Stimulated activated naive CD8-positive, alpha-beta T cell treated with anti-CD3 and anti-CD28 coated beads, Interleukin-15, amount 100 ng/mL, for 72 hours (primary cell): ENCODE results near the gene PLEKHA6.

Source experiments
- ATAC-seq: fragments of 150-1000 bp; cut with Tn5 transposase; 2 replicates; pipeline ENCODE4 v1.10.0; 2021; ENCODE audit warnings: mild to moderate bottlenecking, moderate library complexity
- DNase-seq, 2 donors: peaks; one replicate each; pipeline ENCODE4 v3.0.0; 2021 to 2022
- H3K27ac Mint-ChIP-seq, 2 donors: one replicate each; pipeline ENCODE4 v1.8.0; 2022; ENCODE audit warnings: mild to moderate bottlenecking in 2 of 2, mixed read lengths in 2 of 2, moderate library complexity in 2 of 2
- H3K27me3 Mint-ChIP-seq: one replicate; pipeline ENCODE4 v1.8.0; 2022; ENCODE audit warnings: mixed read lengths
- H3K4me1 Mint-ChIP-seq: one replicate; pipeline ENCODE4 v1.8.0; 2022; ENCODE audit warnings: mild to moderate bottlenecking, mixed read lengths
- H3K4me3 Mint-ChIP-seq, 2 donors: one replicate each; pipeline ENCODE4 v1.8.0; 2022; ENCODE audit warnings: mild to moderate bottlenecking in 2 of 2, mixed read lengths in 2 of 2, moderate library complexity in 1 of 2
- H3K9me3 Mint-ChIP-seq, 2 donors: one replicate each; pipeline ENCODE4 v1.8.0; 2022; ENCODE audit warnings: mixed read lengths in 2 of 2

Gene PLEKHA6

GRCh38 chr1:204350312-204350711, 9.4 kb downstream of the PLEKHA6 start:
- H3K27ac Mint-ChIP-seq: no peak overlapping the region
- H3K9me3 Mint-ChIP-seq: no peaks in the 10 kb centered on the region
- peaks cover 16% of the 10 kb centered on the region for H3K4me1 Mint-ChIP-seq
- peaks cover 4% of the 10 kb centered on the region for H3K27me3 Mint-ChIP-seq
- ATAC-seq (no peak), DNase-seq (no peak)
- H3K4me3 Mint-ChIP-seq: no peak overlapping the region

GRCh38 chr1:204349602-204350001, 10.1 kb downstream of the PLEKHA6 start:
- ATAC-seq: no peak
- peaks cover 19% of the 10 kb centered on the region for H3K4me1 Mint-ChIP-seq
- peaks cover 7% of the 10 kb centered on the region for H3K27me3 Mint-ChIP-seq
- H3K9me3 Mint-ChIP-seq: no peaks in the 10 kb centered on the region
- no peak for DNase-seq
- no peak overlapping the region for H3K4me3 Mint-ChIP-seq
- no peak overlapping the region for H3K27ac Mint-ChIP-seq

GRCh38 chr1:204348722-204349121, 11.0 kb downstream of the PLEKHA6 start:
- H3K27ac Mint-ChIP-seq: no peak overlapping the region
- ATAC-seq: no peak
- H3K9me3 Mint-ChIP-seq: no peaks in the 10 kb centered on the region
- peaks cover 7% of the 10 kb centered on the region for H3K27me3 Mint-ChIP-seq
- DNase-seq: no peak
- H3K4me1 Mint-ChIP-seq: peaks cover 19% of the 10 kb centered on the region
- H3K4me3 Mint-ChIP-seq: no peak overlapping the region

GRCh38 chr1:204348242-204348641, 11.5 kb downstream of the PLEKHA6 start:
- no peak for ATAC-seq
- peak overlapping the region in 1 of 2 donors; percentile 19 for H3K27ac Mint-ChIP-seq
- no peak overlapping the region for H3K4me3 Mint-ChIP-seq
- H3K4me1 Mint-ChIP-seq: peaks cover 19% of the 10 kb centered on the region
- no peaks in the 10 kb centered on the region for H3K9me3 Mint-ChIP-seq
- H3K27me3 Mint-ChIP-seq: peaks cover 7% of the 10 kb centered on the region
- DNase-seq: no peak

GRCh38 chr1:204345941-204346645, 13.6 kb downstream of the PLEKHA6 start:
- Mint-ChIP-seq H3K9me3 (no peaks in the 10 kb centered on the region), H3K4me3 (no peak overlapping the region), H3K27me3 (peaks cover 7% of the 10 kb centered on the region), H3K4me1 (peaks cover 15% of the 10 kb centered on the region), H3K27ac (no peak overlapping the region)
- DNase-seq (no peak), ATAC-seq (no peak)

- H3K27ac Mint-ChIP-seq: peak overlapping the region in 1 of 2 donors; percentile 72
- no peak overlapping the region for H3K4me3 Mint-ChIP-seq
- H3K9me3 Mint-ChIP-seq: no peaks in the 10 kb centered on the region
- DNase-seq (no peak), ATAC-seq (no peak)
- H3K27me3 Mint-ChIP-seq: peaks cover 10% of the 10 kb centered on the region
- peaks cover 9% of the 10 kb centered on the region for H3K4me1 Mint-ChIP-seq
Observed at GRCh38 chr1:204345438-204345841, 14.3 kb downstream of the PLEKHA6 start.

GRCh38 chr1:204344665-204345355, 14.9 kb downstream of the PLEKHA6 start:
- H3K27me3 Mint-ChIP-seq: peaks cover 14% of the 10 kb centered on the region

GRCh38 chr1:204343802-204344201, 15.9 kb downstream of the PLEKHA6 start:
- DNase-seq: no peak
- no peak overlapping the region for H3K4me3 Mint-ChIP-seq
- H3K9me3 Mint-ChIP-seq: no peaks in the 10 kb centered on the region
- H3K27me3 Mint-ChIP-seq: peaks cover 14% of the 10 kb centered on the region
- ATAC-seq: no peak
- H3K4me1 Mint-ChIP-seq: peaks cover 9% of the 10 kb centered on the region
- no peak overlapping the region for H3K27ac Mint-ChIP-seq

More at GRCh38 chr1:204344665-204345355, 14.9 kb downstream of the PLEKHA6 start:
- no peaks in the 10 kb centered on the region for H3K9me3 Mint-ChIP-seq
- peaks cover 9% of the 10 kb centered on the region for H3K4me1 Mint-ChIP-seq
- no peak for DNase-seq
- H3K27ac Mint-ChIP-seq: no peak overlapping the region
- no peak overlapping the region for H3K4me3 Mint-ChIP-seq
- ATAC-seq: no peak

- no peak for ATAC-seq
- Mint-ChIP-seq H3K27me3 (peaks cover 14% of the 10 kb centered on the region), H3K27ac (no peak overlapping the region), H3K9me3 (no peaks in the 10 kb centered on the region), H3K4me3 (no peak overlapping the region), H3K4me1 (peaks cover 9% of the 10 kb centered on the region)
- DNase-seq: no peak
Observed at GRCh38 chr1:204343247-204343646, 16.5 kb downstream of the PLEKHA6 start.

- peaks cover 14% of the 10 kb centered on the region for H3K27me3 Mint-ChIP-seq
- no peak overlapping the region for H3K27ac Mint-ChIP-seq
- ATAC-seq: no peak
- peaks cover 9% of the 10 kb centered on the region for H3K4me1 Mint-ChIP-seq
- no peak overlapping the region for H3K4me3 Mint-ChIP-seq
- H3K9me3 Mint-ChIP-seq: no peaks in the 10 kb centered on the region
- DNase-seq: no peak
Observed at GRCh38 chr1:204342310-204342709, 17.4 kb downstream of the PLEKHA6 start.

GRCh38 chr1:204341380-204341779, 18.3 kb downstream of the PLEKHA6 start:
- no peak for DNase-seq

GRCh38 chr1:204340081-204340889, 19.4 kb downstream of the PLEKHA6 start:
- Mint-ChIP-seq H3K9me3 (no peaks in the 10 kb centered on the region), H3K27ac (peak overlapping the region in 1 of 2 donors; percentile 9), H3K27me3 (peaks cover 9% of the 10 kb centered on the region), H3K4me3 (no peak overlapping the region), H3K4me1 (peaks cover 2% of the 10 kb centered on the region)
- no peak for DNase-seq
- ATAC-seq: no peak

More at GRCh38 chr1:204341380-204341779, 18.3 kb downstream of the PLEKHA6 start:
- no peaks in the 10 kb centered on the region for H3K9me3 Mint-ChIP-seq
- peaks cover 14% of the 10 kb centered on the region for H3K27me3 Mint-ChIP-seq
- peaks cover 9% of the 10 kb centered on the region for H3K4me1 Mint-ChIP-seq
- ATAC-seq: no peak
- no peak overlapping the region for H3K4me3 Mint-ChIP-seq
- H3K27ac Mint-ChIP-seq: no peak overlapping the region

GRCh38 chr1:204339541-204339940, 20.2 kb downstream of the PLEKHA6 start:
- Mint-ChIP-seq H3K4me1 (no peaks in the 10 kb centered on the region), H3K9me3 (no peaks in the 10 kb centered on the region), H3K27ac (no peak overlapping the region), H3K4me3 (no peak overlapping the region), H3K27me3 (peaks cover 6% of the 10 kb centered on the region)
- DNase-seq: no peak
- ATAC-seq: no peak

GRCh38 chr1:204338997-204339396, 20.7 kb downstream of the PLEKHA6 start:
- no peak overlapping the region for H3K27ac Mint-ChIP-seq
- H3K9me3 Mint-ChIP-seq: no peaks in the 10 kb centered on the region
- no peak for DNase-seq
- ATAC-seq: no peak
- H3K27me3 Mint-ChIP-seq: peaks cover 6% of the 10 kb centered on the region
- no peaks in the 10 kb centered on the region for H3K4me1 Mint-ChIP-seq
- no peak overlapping the region for H3K4me3 Mint-ChIP-seq

GRCh38 chr1:204338360-204338759, 21.4 kb downstream of the PLEKHA6 start:
- DNase-seq (no peak), ATAC-seq (no peak)
- Mint-ChIP-seq H3K4me3 (no peak overlapping the region), H3K4me1 (no peaks in the 10 kb centered on the region), H3K27ac (no peak overlapping the region), H3K27me3 (peaks cover 6% of the 10 kb centered on the region), H3K9me3 (no peaks in the 10 kb centered on the region)

- Mint-ChIP-seq H3K27ac (no peak overlapping the region), H3K4me1 (no peaks in the 10 kb centered on the region), H3K4me3 (no peak overlapping the region), H3K9me3 (no peaks in the 10 kb centered on the region), H3K27me3 (peaks cover 6% of the 10 kb centered on the region)
- DNase-seq: no peak
- ATAC-seq: no peak
Observed at GRCh38 chr1:204337583-204337982, 22.1 kb downstream of the PLEKHA6 start.
